ENCODE data around the gene CYP3A7. TPM values are rescaled to one million over a fixed set of nuclear protein-coding genes. Genes with fewer than 3 reads are reported as not detected.

The CYP3A7 gene
- not detected for total RNA-seq

DNA sequence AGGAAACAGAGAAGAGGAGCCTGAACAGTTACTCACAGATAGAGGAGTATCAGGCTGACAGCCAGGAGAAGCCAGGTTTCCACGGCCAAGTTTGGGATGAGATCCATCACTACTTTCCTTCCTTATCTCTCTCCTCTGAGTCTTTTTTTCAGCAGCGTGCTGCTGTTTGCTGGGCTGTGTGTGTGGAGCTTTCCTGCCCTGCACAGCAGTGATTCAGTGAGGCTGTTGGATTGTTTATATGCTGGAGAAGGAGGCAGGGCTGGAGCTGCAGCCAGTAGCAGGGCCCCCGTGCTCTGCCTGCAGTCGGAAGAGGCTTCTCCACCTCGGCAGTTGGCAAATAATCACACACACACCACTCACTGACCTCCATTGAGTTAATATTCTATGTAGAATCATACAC lies at the start of gene CYP3A7:
Gene CYP3A7, minus strand, starts transcription at position 210 of the 400 bp plus-strand sequence. Its CDS starts 103 bp downstream, at position 107.
- Histone ChIP-seq H3K9me3 (no peaks in the 10 kb centered on the region), H3K36me3 (no peaks in the 10 kb centered on the region), H3K4me1 (peaks cover 0 to 36% (median 7%) of the 10 kb centered on the region in 3 donors), H3K27me3 (no peaks in the 10 kb centered on the region), H3K27ac (no peak within 1 kb of the TSS), H3K4me3 (no peak within 1 kb of the TSS)
- TF ChIP-seq, protein P1, sequence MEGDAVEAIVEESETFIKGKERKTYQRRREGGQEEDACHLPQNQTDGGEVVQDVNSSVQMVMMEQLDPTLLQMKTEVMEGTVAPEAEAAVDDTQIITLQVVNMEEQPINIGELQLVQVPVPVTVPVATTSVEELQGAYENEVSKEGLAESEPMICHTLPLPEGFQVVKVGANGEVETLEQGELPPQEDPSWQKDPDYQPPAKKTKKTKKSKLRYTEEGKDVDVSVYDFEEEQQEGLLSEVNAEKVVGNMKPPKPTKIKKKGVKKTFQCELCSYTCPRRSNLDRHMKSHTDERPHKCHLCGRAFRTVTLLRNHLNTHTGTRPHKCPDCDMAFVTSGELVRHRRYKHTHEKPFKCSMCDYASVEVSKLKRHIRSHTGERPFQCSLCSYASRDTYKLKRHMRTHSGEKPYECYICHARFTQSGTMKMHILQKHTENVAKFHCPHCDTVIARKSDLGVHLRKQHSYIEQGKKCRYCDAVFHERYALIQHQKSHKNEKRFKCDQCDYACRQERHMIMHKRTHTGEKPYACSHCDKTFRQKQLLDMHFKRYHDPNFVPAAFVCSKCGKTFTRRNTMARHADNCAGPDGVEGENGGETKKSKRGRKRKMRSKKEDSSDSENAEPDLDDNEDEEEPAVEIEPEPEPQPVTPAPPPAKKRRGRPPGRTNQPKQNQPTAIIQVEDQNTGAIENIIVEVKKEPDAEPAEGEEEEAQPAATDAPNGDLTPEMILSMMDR (IDR thresholded peaks at IDR 0.05) = no peak
- no peak for TF ChIP-seq POLR2A (IDR thresholded peaks at IDR 0.05)
- intact Hi-C loops (cut with DNase I) = no loop called here
- no peak for DNase-seq
- WGBS, 2 donors = 53 to 67% methylated on average over 3 to 5 of the region's 5 CpGs

DNA sequence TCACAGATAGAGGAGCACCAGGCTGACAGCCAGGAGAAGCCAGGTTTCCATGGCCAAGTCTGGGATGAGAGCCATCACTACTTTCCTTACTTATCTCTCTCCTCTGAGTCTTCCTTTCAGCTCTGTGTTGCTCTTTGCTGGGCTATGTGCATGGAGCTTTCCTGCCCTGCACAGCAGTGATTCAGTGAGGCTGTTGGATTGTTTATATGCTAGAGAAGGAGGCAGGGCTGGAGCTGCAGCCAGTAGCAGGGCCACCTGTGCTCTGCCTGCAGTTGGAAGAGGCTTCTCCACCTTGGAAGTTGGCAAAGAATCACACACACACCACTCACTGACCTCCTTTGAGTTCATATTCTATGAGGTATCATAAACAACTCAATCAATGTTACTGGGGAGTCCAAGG lies 49.0 kb upstream of the CYP3A7 start, which contains the start of gene CYP3A4:
Gene CYP3A4, minus strand, starts transcription at position 178 of the 400 bp plus-strand sequence. Its CDS starts 103 bp downstream, at position 75.
- TF ChIP-seq, protein P1 (IDR thresholded peaks at IDR 0.05) = no peak
- no peak for TF ChIP-seq POLR2A (IDR thresholded peaks at IDR 0.05)

DNA sequence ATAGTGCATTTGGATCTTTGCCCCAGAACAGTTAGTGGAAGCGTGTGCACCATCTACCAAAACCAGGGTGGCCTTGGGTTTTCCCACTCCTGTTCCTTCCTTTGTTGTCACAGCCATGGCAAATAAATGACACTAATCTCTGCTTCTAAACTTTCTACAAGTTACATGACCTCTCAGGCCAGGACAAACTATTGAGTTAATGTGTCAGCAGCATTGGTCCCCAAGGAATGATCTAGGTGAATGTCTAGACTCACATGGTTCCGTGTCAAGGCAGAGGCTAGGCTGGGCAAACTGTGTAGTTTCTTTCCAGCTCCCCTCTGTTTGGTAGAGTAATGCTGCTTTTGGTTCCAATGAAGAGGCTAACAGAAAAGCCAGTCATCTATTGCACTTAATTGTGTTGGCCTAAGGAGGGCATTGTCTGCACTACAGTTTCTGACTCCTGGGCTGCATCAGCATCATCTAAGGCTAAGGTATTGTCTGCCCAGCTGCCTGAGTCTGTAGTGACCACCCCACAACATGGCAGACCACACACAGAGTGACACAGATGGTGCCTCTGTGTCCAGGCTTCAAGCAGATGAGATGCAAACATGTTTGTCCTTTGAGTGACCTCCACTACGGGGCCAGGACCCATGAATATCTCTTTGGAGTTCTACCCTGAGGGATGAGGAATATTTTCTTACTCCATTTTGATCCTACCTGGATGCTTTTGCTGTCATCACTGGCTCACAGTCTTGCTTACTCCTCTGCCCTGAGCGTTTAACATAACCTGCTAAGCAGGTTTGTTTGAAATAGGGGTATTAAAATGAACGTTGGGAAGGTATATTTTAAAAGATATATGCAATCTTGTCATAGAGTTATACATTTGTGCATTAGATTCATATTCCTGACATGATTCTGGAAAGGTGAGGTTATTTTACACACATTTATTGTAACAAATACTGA lies 47.3 kb upstream of the CYP3A7 start:
- intact Hi-C loops (cut with DNase I) = no loop called here
- WGBS, 2 donors = 50 to 56% methylated on average over 5 of the region's 5 CpGs

More for the DNA sequence above, 49.0 kb upstream of the CYP3A7 start, which contains the start of gene CYP3A4:
- no peaks in the 10 kb centered on the region for H3K36me3 ChIP-seq
- no peak for DNase-seq
- peak within 1 kb of the TSS in 1 of 4 donors; percentile 4 for H3K27ac ChIP-seq
- H3K9me3 ChIP-seq = no peaks in the 10 kb centered on the region
- H3K4me3 ChIP-seq = no peak within 1 kb of the TSS
- H3K4me1 ChIP-seq = peaks cover 0 to 60% (median 5%) of the 10 kb centered on the region in 3 donors
- intact Hi-C loops (cut with DNase I) = no loop called here
- H3K27me3 ChIP-seq = no peaks in the 10 kb centered on the region

DNA sequence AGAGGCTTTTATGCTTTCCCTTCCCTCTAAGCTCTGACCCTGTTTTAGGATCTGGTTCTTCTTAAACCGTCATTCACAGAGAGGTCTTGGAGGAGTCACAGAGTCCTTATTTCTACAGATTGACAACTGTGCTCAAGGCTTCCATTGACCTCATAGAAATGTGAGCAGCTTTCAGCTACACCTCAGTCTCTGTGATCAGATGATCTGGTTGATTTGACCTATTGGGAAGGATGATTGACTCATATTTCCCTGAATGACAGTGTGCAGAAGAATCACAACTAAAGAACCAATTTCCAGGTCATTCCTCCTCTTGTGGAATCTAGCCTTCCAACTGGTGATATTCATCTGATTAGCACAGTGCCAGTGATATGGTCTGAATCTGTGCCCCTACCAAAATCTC lies 45.6 kb upstream of the CYP3A7 start:
- no peaks in the 10 kb centered on the region for H3K36me3 ChIP-seq
- H3K4me1 ChIP-seq = peaks cover 0 to 37% (median 0%) of the 10 kb centered on the region in 3 donors
- no peak for TF ChIP-seq POLR2A (IDR thresholded peaks at IDR 0.05)
- TF ChIP-seq, protein P1 (IDR thresholded peaks at IDR 0.05) = no peak
- H3K27me3 ChIP-seq = no peaks in the 10 kb centered on the region
- no peak for DNase-seq
- WGBS, 2 donors = 80 to 85% methylated on average over 1 of the region's 1 CpG
- no peak overlapping the region for H3K4me3 ChIP-seq
- intact Hi-C loops (cut with DNase I) = no loop called here
- no peak overlapping the region for H3K27ac ChIP-seq
- H3K9me3 ChIP-seq = no peaks in the 10 kb centered on the region

More for the DNA sequence above, 47.3 kb upstream of the CYP3A7 start:
- H3K27ac ChIP-seq = peak overlapping the region in 1 of 4 donors; percentile 4
- H3K4me3 ChIP-seq = no peak overlapping the region
- H3K27me3 ChIP-seq = no peaks in the 10 kb centered on the region
- no peak for DNase-seq
- H3K9me3 ChIP-seq = no peaks in the 10 kb centered on the region
- H3K36me3 ChIP-seq = no peaks in the 10 kb centered on the region
- peaks cover 0 to 54% (median 5%) of the 10 kb centered on the region in 3 donors for H3K4me1 ChIP-seq
- TF ChIP-seq POLR2A (IDR thresholded peaks at IDR 0.05) = no peak
- TF ChIP-seq, protein P1 (IDR thresholded peaks at IDR 0.05) = no peak

DNA sequence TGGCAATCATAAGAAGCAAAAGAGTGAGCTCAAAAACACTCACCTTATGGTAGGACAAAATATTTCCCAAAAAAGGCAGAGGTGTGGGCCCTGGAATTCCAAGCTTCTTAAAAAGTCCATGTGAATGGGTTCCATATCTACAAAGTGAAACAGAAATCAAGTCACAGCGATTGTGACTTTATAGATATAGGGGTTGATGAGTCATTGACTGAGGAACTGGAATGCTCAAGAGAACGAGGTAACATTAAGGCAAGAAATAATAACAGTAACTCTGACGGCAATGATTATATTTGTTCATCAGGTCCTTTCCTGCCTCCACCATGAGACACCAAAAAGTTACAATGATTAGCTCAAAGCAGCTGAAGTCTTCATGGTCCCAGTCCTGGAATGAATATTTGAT lies 45.0 kb upstream of the CYP3A7 start:
- no peak overlapping the region for H3K27ac ChIP-seq
- no peaks in the 10 kb centered on the region for H3K9me3 ChIP-seq
- no peak for DNase-seq
- H3K4me1 ChIP-seq = peaks cover 0 to 31% (median 0%) of the 10 kb centered on the region in 3 donors
- intact Hi-C loops (cut with DNase I) = no loop called here
- H3K4me3 ChIP-seq = no peak overlapping the region
- no peaks in the 10 kb centered on the region for H3K36me3 ChIP-seq
- TF ChIP-seq, protein P1 (IDR thresholded peaks at IDR 0.05) = no peak
- no peak for TF ChIP-seq POLR2A (IDR thresholded peaks at IDR 0.05)
- no peaks in the 10 kb centered on the region for H3K27me3 ChIP-seq
- WGBS, 2 donors = 81 to 83% methylated on average over 3 of the region's 3 CpGs
